KMS-11 (cell line): ENCODE data around the gene CNIH3.

Experiments
- H2AFZ ChIP-seq: fragments of 200-600 bp; sonication (generic); 2 replicates; pipeline ENCODE4 v1.6.1; 2016; ENCODE audit warnings: antibody characterized with exemption, mixed run types, low read depth
- H3K27ac ChIP-seq: fragments of 200-600 bp; sonication (generic); 2 replicates; pipeline ENCODE4 v1.6.1; 2016; ENCODE audit warnings: mild to moderate bottlenecking, mixed run types
- H3K27me3 ChIP-seq: fragments of 200-600 bp; sonication (generic); 2 replicates; pipeline ENCODE4 v1.6.1; 2017; ENCODE audit warnings: mild to moderate bottlenecking, low read depth, mixed run types, moderate library complexity; ENCODE audit not compliant: insufficient read depth
- H3K36me3 ChIP-seq: fragments of 200-600 bp; sonication (generic); 2 replicates; pipeline ENCODE4 v1.6.1; 2017; ENCODE audit warnings: mild to moderate bottlenecking, mixed run types; ENCODE audit not compliant: insufficient read depth
- H3K4me1 ChIP-seq: fragments of 200-600 bp; sonication (generic); 2 replicates; pipeline ENCODE4 v1.6.1; 2016; ENCODE audit warnings: mild to moderate bottlenecking, low read depth, mixed run types; ENCODE audit not compliant: poor library complexity, severe bottlenecking
- H3K4me2 ChIP-seq: fragments of 200-600 bp; sonication (generic); 2 replicates; pipeline ENCODE4 v1.7.0; 2016; ENCODE audit warnings: mild to moderate bottlenecking, mixed run types
- H3K4me3 ChIP-seq: fragments of 200-600 bp; sonication (generic); IDR thresholded peaks from 2 replicates; pipeline ENCODE4 v1.6.1; 2017; ENCODE audit warnings: low read depth, low read length, mixed read lengths; ENCODE audit not compliant: insufficient read depth
- H3K79me2 ChIP-seq: fragments of 200-600 bp; sonication (generic); 2 replicates; pipeline ENCODE4 v1.6.1; 2016; ENCODE audit warnings: low read depth, mixed run types; ENCODE audit not compliant: insufficient read depth
- H3K9ac ChIP-seq: fragments of 200-600 bp; sonication (generic); 2 replicates; pipeline ENCODE4 v1.6.1; 2016; ENCODE audit warnings: mild to moderate bottlenecking, mixed run types
- H4K20me1 ChIP-seq: fragments of 200-600 bp; sonication (generic); 2 replicates; pipeline ENCODE4 v1.6.1; 2016; ENCODE audit warnings: mild to moderate bottlenecking, mixed run types; ENCODE audit not compliant: insufficient read depth
- CTCF ChIP-seq: fragments of 200-600 bp; sonication (generic); conservative IDR thresholded peaks from 2 replicates; pipeline ENCODE4 v1.6.1; 2017; ENCODE audit warnings: low read depth, mild to moderate bottlenecking, antibody characterized with exemption, low read length, moderate library complexity, mixed read lengths

The CNIH3 gene

GRCh38 chr1:224726441-224727182, 110.5 kb downstream of the CNIH3 start:
- no peak overlapping the region for H3K4me2 ChIP-seq

GRCh38 chr1:224727351-224728289, 111.5 kb downstream of the CNIH3 start:
- Histone ChIP-seq H3K4me2 (no peak overlapping the region), H3K9ac (no peak overlapping the region), H3K27ac (no peak overlapping the region), H3K27me3 (no peaks in the 10 kb centered on the region), H3K4me1 (peaks cover 5% of the 10 kb centered on the region), H3K36me3 (no peaks in the 10 kb centered on the region), H3K4me3 (no peak overlapping the region), H2AFZ (no peak overlapping the region), H4K20me1 (no peaks in the 10 kb centered on the region), H3K79me2 (no peaks in the 10 kb centered on the region)
- no peak for TF ChIP-seq CTCF

More at GRCh38 chr1:224726441-224727182, 110.5 kb downstream of the CNIH3 start:
- no peaks in the 10 kb centered on the region for H3K79me2 ChIP-seq
- H2AFZ ChIP-seq: no peak overlapping the region
- no peaks in the 10 kb centered on the region for H4K20me1 ChIP-seq
- no peak overlapping the region for H3K9ac ChIP-seq
- H3K4me3 ChIP-seq: no peak overlapping the region
- H3K4me1 ChIP-seq: peaks cover 5% of the 10 kb centered on the region
- no peaks in the 10 kb centered on the region for H3K36me3 ChIP-seq
- H3K27me3 ChIP-seq: no peaks in the 10 kb centered on the region
- H3K27ac ChIP-seq: no peak overlapping the region
- TF ChIP-seq CTCF: no peak

GRCh38 chr1:224730540-224730939, 114.4 kb downstream of the CNIH3 start:
- H4K20me1 ChIP-seq: no peaks in the 10 kb centered on the region
- H3K27ac ChIP-seq: no peak overlapping the region
- no peaks in the 10 kb centered on the region for H3K36me3 ChIP-seq
- H3K4me1 ChIP-seq: peaks cover 5% of the 10 kb centered on the region
- H3K9ac ChIP-seq: no peak overlapping the region
- no peak overlapping the region for H3K4me3 ChIP-seq
- H3K27me3 ChIP-seq: no peaks in the 10 kb centered on the region
- H3K4me2 ChIP-seq: no peak overlapping the region
- H3K79me2 ChIP-seq: no peaks in the 10 kb centered on the region
- TF ChIP-seq CTCF: no peak
- no peak overlapping the region for H2AFZ ChIP-seq

- no peaks in the 10 kb centered on the region for H3K27me3 ChIP-seq
- H3K4me1 ChIP-seq: peaks cover 5% of the 10 kb centered on the region
- no peak for TF ChIP-seq CTCF
- no peaks in the 10 kb centered on the region for H3K36me3 ChIP-seq
- no peak overlapping the region for H3K4me3 ChIP-seq
- no peak overlapping the region for H2AFZ ChIP-seq
- H3K9ac ChIP-seq: no peak overlapping the region
- H3K79me2 ChIP-seq: no peaks in the 10 kb centered on the region
- no peak overlapping the region for H3K4me2 ChIP-seq
- H4K20me1 ChIP-seq: no peaks in the 10 kb centered on the region
- no peak overlapping the region for H3K27ac ChIP-seq
Measured at GRCh38 chr1:224730965-224731364, 114.8 kb downstream of the CNIH3 start.
